Ecto neural progenitor cell (in vitro differentiated cells): ENCODE measurements around the gene VPS13A.

Experiments used
- DNase-seq: peaks from one replicate; pipeline ENCODE4 v3.0.0-alpha.2; 2018; ENCODE audit warnings: low spot score

Gene VPS13A

DNA sequence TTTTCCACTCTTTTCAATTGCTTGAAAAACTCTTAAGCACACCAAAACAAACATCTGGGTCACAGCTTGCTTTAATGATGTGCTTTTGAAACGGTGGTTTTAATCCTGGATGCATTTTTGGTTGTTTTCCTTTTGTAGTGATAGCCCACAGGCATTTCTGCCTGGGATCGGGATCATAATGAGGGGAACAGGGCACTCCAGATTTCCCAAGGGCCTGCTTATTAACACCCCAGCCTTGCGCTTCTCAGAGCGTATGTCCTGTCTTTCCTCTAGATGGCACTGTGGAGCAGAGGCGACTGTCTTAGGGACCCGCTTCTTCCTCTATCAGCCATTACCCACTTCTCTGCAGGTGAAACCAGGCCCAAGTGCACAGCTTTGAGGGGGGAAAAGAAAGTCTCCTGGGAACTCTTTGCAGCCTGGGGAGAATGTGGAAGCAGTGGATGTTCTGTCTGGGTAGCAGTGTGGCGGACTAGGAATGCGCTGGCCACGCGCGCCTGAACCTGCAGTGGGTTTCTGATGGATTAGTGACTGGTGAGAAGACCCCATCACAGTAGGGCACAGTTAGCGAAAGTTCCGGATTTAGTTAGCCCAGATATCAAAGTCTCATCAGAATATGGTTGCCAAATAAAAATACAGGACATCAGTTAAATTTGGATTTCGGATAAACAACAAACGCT, 280.7 kb downstream of the VPS13A start:
- DNase-seq, result peak; percentile 73

DNA sequence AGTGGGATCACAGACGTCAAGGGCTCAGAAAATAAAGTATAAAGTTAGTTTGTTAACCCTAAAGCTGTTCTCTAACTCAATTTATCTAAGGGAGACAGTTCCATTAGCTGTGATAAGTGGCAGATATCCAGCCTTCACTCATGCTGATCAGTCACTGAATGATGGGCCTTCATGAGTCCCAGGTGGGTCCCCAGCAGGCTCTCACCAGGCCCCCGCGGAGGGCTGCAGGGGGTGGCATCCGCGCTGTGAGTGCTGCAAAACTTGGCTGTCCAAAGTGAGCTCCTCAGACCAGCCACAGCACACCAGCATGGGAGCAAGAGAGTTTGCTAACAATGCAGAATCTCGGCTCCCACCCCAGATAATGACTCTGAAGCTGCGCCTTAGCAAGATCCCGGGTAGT, 283.6 kb downstream of the VPS13A start:
- DNase-seq, result no peak

DNA sequence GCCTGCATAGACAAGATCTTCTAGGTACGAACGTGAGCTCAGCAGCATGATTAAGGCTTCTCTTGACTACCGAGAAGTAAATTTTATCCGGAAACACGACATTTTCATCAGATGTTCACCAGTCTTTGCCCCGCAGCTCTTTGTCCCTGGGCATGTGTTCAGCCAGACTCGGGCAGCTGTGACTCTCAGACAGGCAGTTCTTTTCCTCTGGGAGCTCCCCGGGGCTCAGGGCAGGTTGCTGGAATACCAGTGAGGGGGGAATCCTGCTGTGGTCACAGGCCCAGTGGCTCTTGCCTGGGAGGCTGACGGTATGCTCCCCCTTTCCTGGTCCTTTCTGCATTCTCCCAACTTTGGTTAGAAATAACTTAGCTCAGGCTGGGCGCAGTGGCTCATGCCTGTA, 284.7 kb downstream of the VPS13A start:
- no peak for DNase-seq

DNA sequence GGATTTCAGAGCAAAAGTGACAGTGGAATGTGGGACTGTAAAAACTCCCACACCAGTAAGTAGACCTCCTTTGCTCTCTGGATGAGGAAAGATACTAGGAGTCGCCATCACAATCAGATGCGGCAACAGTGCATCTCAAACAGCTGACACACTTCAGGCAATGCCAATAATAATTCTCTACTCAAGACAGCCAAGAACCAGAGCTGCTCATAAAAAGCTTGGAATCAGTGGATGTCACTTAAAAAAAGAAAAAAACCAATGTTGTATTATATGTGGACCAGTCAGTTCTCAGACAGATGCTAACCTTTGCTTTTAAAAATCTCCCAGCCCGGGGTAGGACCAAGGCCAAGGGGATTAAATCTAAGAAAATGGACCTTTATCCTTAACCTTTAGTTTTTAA, 285.8 kb downstream of the VPS13A start:
- DNase-seq, result no peak

DNA sequence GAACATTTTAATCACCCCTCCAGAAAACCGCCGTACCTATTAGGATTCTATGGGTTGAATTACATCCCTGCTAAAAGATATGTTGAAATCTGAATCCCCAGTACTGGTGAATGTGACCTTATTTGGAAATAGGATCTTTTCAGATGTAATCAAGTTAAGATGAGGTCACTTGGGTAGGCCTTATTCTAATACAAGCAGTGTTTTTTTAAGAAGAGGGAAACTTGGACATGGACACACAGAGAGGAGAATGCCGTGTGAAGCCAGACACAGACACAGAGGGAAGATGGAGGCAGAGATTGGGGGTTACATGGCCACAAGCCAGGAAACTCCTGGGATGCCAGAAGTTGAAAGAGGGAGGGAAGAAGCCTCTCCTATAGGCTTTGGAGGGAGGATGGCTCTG, 287.3 kb downstream of the VPS13A start:
- no peak for DNase-seq

DNA sequence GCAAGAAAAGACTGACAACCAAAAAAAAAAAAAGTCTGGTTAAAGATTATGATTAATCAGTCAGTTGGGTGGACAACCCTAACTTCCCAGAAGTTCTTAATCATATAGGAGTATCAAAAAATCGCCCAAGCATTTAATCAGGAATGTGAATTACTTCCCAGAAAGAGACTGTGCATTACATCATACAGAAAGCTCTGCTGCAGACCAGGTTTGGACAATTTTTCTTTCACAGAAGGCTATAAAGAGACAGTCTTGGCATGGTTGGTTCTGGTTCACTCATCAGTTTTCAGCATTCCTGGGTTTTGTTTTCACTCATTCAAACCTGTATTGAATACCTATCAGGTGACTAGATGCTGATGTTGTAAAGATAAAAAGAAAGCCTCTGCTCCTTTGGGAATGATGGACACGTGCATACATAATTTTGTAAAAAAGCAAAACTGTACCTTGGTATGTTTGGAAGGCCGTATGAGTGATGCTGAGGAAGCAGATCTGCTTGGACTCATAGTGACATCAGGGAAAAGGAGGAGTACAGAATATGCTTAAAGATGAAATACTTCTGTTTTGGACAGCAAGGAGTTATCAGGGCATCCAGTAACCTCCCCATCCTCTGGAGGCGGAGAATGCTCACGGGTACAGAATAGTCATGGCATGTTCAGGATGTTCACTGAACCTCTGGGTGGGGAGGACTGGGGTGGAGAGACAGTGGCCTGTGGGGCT, 292.3 kb downstream of the VPS13A start:
- DNase-seq, result no peak
